Caco-2 (cell line): ENCODE results near the gene CCDC170. TPM values are rescaled to one million over a fixed set of nuclear protein-coding genes. Genes with fewer than 3 reads are reported as not detected.

Experiments
- BruUV-seq: library from RNA; stranded (reverse); fragments of 400-500 nt; replicated peaks from 2 replicates; lab custom pipeline; 2021; lab: Mats Ljungman, UMichigan
- CTCF ChIA-PET: fragments of 300-600 bp; sonication (Branson Sonifier 250); formaldehyde crosslinking; loops from one replicate; lab custom pipeline; 2022; ENCODE audit warnings: antibody characterized with exemption; lab: Charles Lee
- POLR2A ChIA-PET: fragments of 300-600 bp; sonication (Branson Sonifier 250); formaldehyde crosslinking; loops from one replicate; lab custom pipeline; 2022; ENCODE audit warnings: antibody characterized with exemption; lab: Charles Lee
- DNase-seq, 2 experiments: peaks; one replicate each; pipeline versions ENCODE4 v3.0.0 to v3.0.0-alpha.2; 2020 to 2022
- H3K27me3 ChIP-seq: replicated peaks from 2 replicates; pipeline ENCODE4 v1.6.0; 2011; ENCODE audit warnings: low read length; ENCODE audit not compliant: control insufficient read depth, insufficient read depth
- H3K36me3 ChIP-seq: 2 replicates; pipeline ENCODE4 v1.5.1; 2011; ENCODE audit warnings: low read length; ENCODE audit not compliant: control insufficient read depth, insufficient read depth
- H3K4me1 ChIP-seq: fragments of 250-450 bp; sonication (Bioruptor Pico); 2 replicates; pipeline ENCODE4 v1.5.1; 2020; ENCODE audit warnings: mild to moderate bottlenecking
- H3K4me3 ChIP-seq: 2 replicates; pipeline ENCODE4 v1.5.1; 2011; ENCODE audit warnings: low read depth, mild to moderate bottlenecking, control low read depth, low read length
- H3K9me3 ChIP-seq: fragments of 250-450 bp; sonication (Bioruptor Pico); 2 replicates; pipeline ENCODE4 v1.5.1; 2020; ENCODE audit warnings: mild to moderate bottlenecking, moderate library complexity
- H3K27ac Mint-ChIP-seq: one replicate; pipeline ENCODE4 v1.8.0; 2022; ENCODE audit warnings: mixed read lengths; ENCODE audit not compliant: unreplicated experiment
- H3K27me3 Mint-ChIP-seq: one replicate; pipeline ENCODE4 v1.8.0; 2022; ENCODE audit warnings: mixed read lengths; ENCODE audit not compliant: insufficient read depth, unreplicated experiment
- H3K36me3 Mint-ChIP-seq: one replicate; pipeline ENCODE4 v1.8.0; 2022; ENCODE audit warnings: mild to moderate bottlenecking, mixed read lengths; ENCODE audit not compliant: insufficient read depth, unreplicated experiment
- H3K4me1 Mint-ChIP-seq: one replicate; pipeline ENCODE4 v1.8.0; 2022; ENCODE audit warnings: low read depth, mixed read lengths; ENCODE audit not compliant: unreplicated experiment
- H3K4me3 Mint-ChIP-seq: one replicate; pipeline ENCODE4 v1.8.0; 2022; ENCODE audit warnings: mild to moderate bottlenecking, moderate library complexity, mixed read lengths; ENCODE audit not compliant: unreplicated experiment
- H3K9me3 Mint-ChIP-seq: one replicate; pipeline ENCODE4 v1.8.0; 2022; ENCODE audit warnings: mixed read lengths; ENCODE audit not compliant: unreplicated experiment
- intact Hi-C: fragments of 100-400 bp; cut with micrococcal nuclease; formaldehyde crosslinking; loops from one replicate; pipeline ENCODE4 v1.10.0; 2022; ENCODE audit not compliant: unreplicated experiment
- total RNA-seq: library from RNA; stranded (reverse); gene quantifications from 2 replicates; pipeline ENCODE4 v1.2.3, GENCODE V29; 2022
- TF ChIP-seq, protein P1 (sequence below), 2 experiments: fragments of 200-600 bp in 1 of 2; IDR thresholded peaks; 1 replicate in 1 of 2; 2 replicates in 1 of 2; pipeline versions ENCODE4 v1.5.1 to v1.8.0; 2011 to 2022; ENCODE audit warnings: antibody characterized with exemption in 1 of 2, control low read depth in 1 of 2, inconsistent platforms in 1 of 2, low read depth in 1 of 2, low read length in 1 of 2, mild to moderate bottlenecking in 1 of 2, moderate library complexity in 1 of 2; ENCODE audit not compliant: insufficient read depth in 1 of 2, severe bottlenecking in 1 of 2, unreplicated experiment in 1 of 2

CCDC170 gene
- total RNA-seq, 1 experiment from 2014 or later: 6.8 TPM

DNA sequence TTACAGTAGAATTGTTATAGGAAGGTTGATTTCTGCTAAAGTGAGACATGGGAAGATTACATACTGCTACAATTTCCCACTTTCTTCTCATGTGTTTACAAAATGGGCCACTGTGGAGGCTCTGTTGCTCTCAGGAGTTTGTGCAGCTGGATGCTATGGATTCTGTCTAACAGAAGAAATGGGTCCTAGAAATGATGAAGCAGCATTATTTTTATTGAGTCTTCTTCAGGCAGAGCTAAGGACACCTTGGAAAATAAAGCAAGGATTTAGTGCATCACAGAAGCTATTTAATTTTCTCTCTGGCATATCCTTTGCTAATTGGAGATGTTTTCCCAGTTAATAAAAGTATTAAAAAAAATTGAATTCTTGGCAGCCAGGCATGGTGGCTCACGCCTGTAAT is 29.2 kb downstream of the CCDC170 start:
- no peak overlapping the region for H3K4me3 ChIP-seq
- Mint-ChIP-seq H3K36me3 (no peaks in the 10 kb centered on the region), H3K27ac (no peak overlapping the region), H3K9me3 (peaks cover 67% of the 10 kb centered on the region), H3K4me3 (no peak overlapping the region), H3K4me1 (no peaks in the 10 kb centered on the region), H3K27me3 (no peaks in the 10 kb centered on the region)
- TF ChIP-seq, protein P1, sequence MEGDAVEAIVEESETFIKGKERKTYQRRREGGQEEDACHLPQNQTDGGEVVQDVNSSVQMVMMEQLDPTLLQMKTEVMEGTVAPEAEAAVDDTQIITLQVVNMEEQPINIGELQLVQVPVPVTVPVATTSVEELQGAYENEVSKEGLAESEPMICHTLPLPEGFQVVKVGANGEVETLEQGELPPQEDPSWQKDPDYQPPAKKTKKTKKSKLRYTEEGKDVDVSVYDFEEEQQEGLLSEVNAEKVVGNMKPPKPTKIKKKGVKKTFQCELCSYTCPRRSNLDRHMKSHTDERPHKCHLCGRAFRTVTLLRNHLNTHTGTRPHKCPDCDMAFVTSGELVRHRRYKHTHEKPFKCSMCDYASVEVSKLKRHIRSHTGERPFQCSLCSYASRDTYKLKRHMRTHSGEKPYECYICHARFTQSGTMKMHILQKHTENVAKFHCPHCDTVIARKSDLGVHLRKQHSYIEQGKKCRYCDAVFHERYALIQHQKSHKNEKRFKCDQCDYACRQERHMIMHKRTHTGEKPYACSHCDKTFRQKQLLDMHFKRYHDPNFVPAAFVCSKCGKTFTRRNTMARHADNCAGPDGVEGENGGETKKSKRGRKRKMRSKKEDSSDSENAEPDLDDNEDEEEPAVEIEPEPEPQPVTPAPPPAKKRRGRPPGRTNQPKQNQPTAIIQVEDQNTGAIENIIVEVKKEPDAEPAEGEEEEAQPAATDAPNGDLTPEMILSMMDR (IDR thresholded peaks at IDR 0.05; ENCODE audit: insufficient read depth in 1 of 2, low read depth in 1 of 2, low read length in 1 of 2, severe bottlenecking in 1 of 2, unreplicated experiment in 1 of 2): no peak
- CTCF ChIA-PET: no interaction called here
- no peaks in the 10 kb centered on the region for H3K36me3 ChIP-seq
- H3K9me3 ChIP-seq: peaks cover 14% of the 10 kb centered on the region
- no TSS peak for BruUV-seq
- POLR2A ChIA-PET: no interaction called here
- intact Hi-C loops: no loop called here
- H3K27me3 ChIP-seq: no peaks in the 10 kb centered on the region
- no peak for DNase-seq
- H3K4me1 ChIP-seq: no peaks in the 10 kb centered on the region

DNA sequence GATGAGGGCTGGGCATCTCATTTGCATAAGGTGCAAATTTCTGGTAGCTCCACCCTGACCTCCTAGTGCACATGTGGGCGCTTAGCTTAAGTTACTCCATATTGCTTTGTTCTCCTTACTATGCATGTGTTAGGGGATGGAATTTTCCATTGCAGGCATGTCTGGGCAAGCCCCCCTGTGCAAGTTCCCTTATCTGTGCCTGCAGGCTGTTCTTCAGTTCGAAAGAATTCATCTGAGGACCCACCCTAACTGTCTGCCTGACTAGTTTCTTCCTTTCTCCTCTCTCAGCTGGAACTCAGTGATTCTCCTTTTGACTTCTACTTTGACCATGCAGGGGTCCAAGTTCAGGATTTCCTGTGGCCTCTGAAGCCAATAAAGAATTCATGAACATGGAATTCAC is 30.2 kb downstream of the CCDC170 start:
- intact Hi-C loops: no loop called here
- no peaks in the 10 kb centered on the region for H3K27me3 ChIP-seq
- no peaks in the 10 kb centered on the region for H3K36me3 ChIP-seq
- TF ChIP-seq, protein P1 (IDR thresholded peaks at IDR 0.05; ENCODE audit: insufficient read depth in 1 of 2, low read depth in 1 of 2, low read length in 1 of 2, severe bottlenecking in 1 of 2, unreplicated experiment in 1 of 2): no peak
- Mint-ChIP-seq H3K36me3 (no peaks in the 10 kb centered on the region), H3K27ac (no peak overlapping the region), H3K27me3 (no peaks in the 10 kb centered on the region), H3K4me3 (no peak overlapping the region), H3K4me1 (no peaks in the 10 kb centered on the region), H3K9me3 (peaks cover 57% of the 10 kb centered on the region)
- no peak overlapping the region for H3K4me3 ChIP-seq
- ChIA-PET POLR2A (no interaction called here), CTCF (no interaction called here)
- no peak for DNase-seq
- H3K9me3 ChIP-seq: peaks cover 14% of the 10 kb centered on the region
- no TSS peak for BruUV-seq
- no peaks in the 10 kb centered on the region for H3K4me1 ChIP-seq

DNA sequence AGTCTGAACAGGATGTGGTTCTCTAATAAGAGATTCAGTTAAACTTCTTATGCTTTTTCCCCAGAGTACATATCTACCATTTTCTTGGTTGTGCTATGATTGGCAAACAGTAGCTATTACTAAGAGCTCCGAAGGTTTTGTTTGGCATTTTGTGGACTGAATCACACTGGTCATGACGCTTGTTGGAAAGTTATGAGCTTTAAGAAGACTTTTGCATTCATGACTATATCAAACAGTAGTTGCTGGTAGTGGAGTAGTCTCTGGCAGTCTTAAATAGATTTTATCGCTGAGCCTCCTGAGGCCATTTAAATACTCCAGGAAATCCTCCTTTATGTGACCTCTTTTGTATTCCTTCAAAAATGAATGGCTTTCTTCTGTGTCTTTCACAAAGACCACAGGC is 40.8 kb downstream of the CCDC170 start:
- Mint-ChIP-seq H3K36me3 (no peaks in the 10 kb centered on the region), H3K27me3 (no peaks in the 10 kb centered on the region), H3K4me3 (no peak overlapping the region), H3K27ac (no peak overlapping the region), H3K9me3 (peaks cover 26% of the 10 kb centered on the region), H3K4me1 (peaks cover 7% of the 10 kb centered on the region)
- Histone ChIP-seq H3K4me3 (no peak overlapping the region), H3K36me3 (no peaks in the 10 kb centered on the region), H3K4me1 (no peaks in the 10 kb centered on the region), H3K9me3 (no peaks in the 10 kb centered on the region; the same call in 1 of the 2 replicates), H3K27me3 (no peaks in the 10 kb centered on the region)
- TF ChIP-seq, protein P1 (IDR thresholded peaks at IDR 0.05; ENCODE audit: insufficient read depth in 1 of 2, low read depth in 1 of 2, low read length in 1 of 2, severe bottlenecking in 1 of 2, unreplicated experiment in 1 of 2): no peak
- POLR2A ChIA-PET: no interaction called here
- CTCF ChIA-PET: no interaction called here
- no TSS peak for BruUV-seq
- DNase-seq: no peak
- intact Hi-C loops: no loop called here
